DOHH2 (cell line): ENCODE results near the gene PAEP.

Source experiments
- H3F3A ChIP-seq: fragments of 200-600 bp; sonication (generic), shearing (Covaris generic); 2 replicates; pipeline ENCODE4 v1.6.0; 2016; ENCODE audit warnings: antibody characterized with exemption, mild to moderate bottlenecking; ENCODE audit not compliant: control insufficient read depth, insufficient read depth
- H3K27ac ChIP-seq: fragments of 200-600 bp; sonication (generic); 2 replicates; pipeline ENCODE4 v1.5.1; 2014; ENCODE audit warnings: low read depth, mild to moderate bottlenecking, low read length, moderate library complexity
- H3K27me3 ChIP-seq: fragments of 200-600 bp; sonication (generic); 2 replicates; pipeline ENCODE4 v1.6.1; 2014; ENCODE audit warnings: mild to moderate bottlenecking, low read length, mixed read lengths; ENCODE audit not compliant: control insufficient read depth
- H3K36me3 ChIP-seq: fragments of 200-600 bp; sonication (generic); 2 replicates; pipeline ENCODE4 v1.6.1; 2014; ENCODE audit warnings: mild to moderate bottlenecking, low read length, moderate library complexity, mixed read lengths; ENCODE audit not compliant: control insufficient read depth
- H3K4me1 ChIP-seq: fragments of 200-600 bp; sonication (generic); 2 replicates; pipeline ENCODE4 v1.6.1; 2014; ENCODE audit warnings: mild to moderate bottlenecking, low read length, mixed read lengths; ENCODE audit not compliant: control insufficient read depth
- H3K4me2 ChIP-seq: fragments of 200-600 bp; sonication (generic); 2 replicates; pipeline ENCODE4 v1.6.0; 2014; ENCODE audit warnings: mild to moderate bottlenecking, low read length, moderate library complexity
- H3K4me3 ChIP-seq: fragments of 200-600 bp; sonication (generic); 2 replicates; pipeline ENCODE4 v1.5.1; 2014; ENCODE audit warnings: mild to moderate bottlenecking, low read length, mixed read lengths
- H3K79me2 ChIP-seq: fragments of 200-600 bp; sonication (generic); 2 replicates; pipeline ENCODE4 v1.6.1; 2014; ENCODE audit warnings: mild to moderate bottlenecking, low read length, mixed read lengths; ENCODE audit not compliant: control insufficient read depth
- H3K9me2 ChIP-seq: fragments of 200-600 bp; sonication (generic); replicated peaks from 2 replicates; pipeline ENCODE4 v1.6.1; 2014; ENCODE audit warnings: mild to moderate bottlenecking, low read length, mixed read lengths; ENCODE audit not compliant: control insufficient read depth
- H3K9me3 ChIP-seq: fragments of 200-600 bp; sonication (generic); 2 replicates; pipeline ENCODE4 v1.6.1; 2014; ENCODE audit warnings: antibody characterized with exemption, low read length, mixed read lengths; ENCODE audit not compliant: control insufficient read depth, insufficient read depth
- H4K20me1 ChIP-seq: fragments of 200-600 bp; sonication (generic); 2 replicates; pipeline ENCODE4 v1.6.0; 2014; ENCODE audit warnings: low read depth, mild to moderate bottlenecking, antibody characterized with exemption, low read length, moderate library complexity; ENCODE audit not compliant: control insufficient read depth, insufficient read depth
- CTCF ChIP-seq: fragments of 200-600 bp; sonication (generic); IDR thresholded peaks from one replicate; pipeline ENCODE4 v1.5.1; 2014; ENCODE audit warnings: antibody characterized with exemption, mild to moderate bottlenecking, low read depth, low read length; ENCODE audit not compliant: poor library complexity, severe bottlenecking
- EZH2phosphoT487 ChIP-seq: fragments of 200-600 bp; sonication (generic); IDR thresholded peaks from 2 replicates; pipeline ENCODE4 v1.6.1; 2017; ENCODE audit warnings: borderline replicate concordance, mild to moderate bottlenecking, antibody characterized with exemption, low read length, moderate library complexity, mixed read lengths

PAEP gene

GRCh38 chr9:135584934-135585333 is 23.4 kb downstream of the PAEP start:
- TF ChIP-seq EZH2phosphoT487 (no peak), CTCF (no peak)
- H3K4me1 ChIP-seq: no peaks in the 10 kb centered on the region
- H4K20me1 ChIP-seq: no peaks in the 10 kb centered on the region
- no peaks in the 10 kb centered on the region for H3K9me2 ChIP-seq
- H3K79me2 ChIP-seq: no peaks in the 10 kb centered on the region
- H3K27me3 ChIP-seq: no peaks in the 10 kb centered on the region
- no peaks in the 10 kb centered on the region for H3K9me3 ChIP-seq
- no peaks in the 10 kb centered on the region for H3F3A ChIP-seq
- H3K36me3 ChIP-seq: no peaks in the 10 kb centered on the region
- no peak overlapping the region for H3K4me3 ChIP-seq
- H3K27ac ChIP-seq: no peak overlapping the region
- no peak overlapping the region for H3K4me2 ChIP-seq

GRCh38 chr9:135586601-135587109 is 25.1 kb downstream of the PAEP start:
- H3K9me2 ChIP-seq: no peaks in the 10 kb centered on the region
- H3K27me3 ChIP-seq: no peaks in the 10 kb centered on the region
- TF ChIP-seq EZH2phosphoT487: no peak
- no peak for TF ChIP-seq CTCF

GRCh38 chr9:135587658-135588057 is 26.1 kb downstream of the PAEP start:
- H3K9me3 ChIP-seq: no peaks in the 10 kb centered on the region
- no peaks in the 10 kb centered on the region for H3K27me3 ChIP-seq
- no peak overlapping the region for H3K4me2 ChIP-seq
- no peak overlapping the region for H3K4me3 ChIP-seq
- H3K27ac ChIP-seq: no peak overlapping the region
- H3K4me1 ChIP-seq: no peaks in the 10 kb centered on the region
- no peaks in the 10 kb centered on the region for H4K20me1 ChIP-seq
- TF ChIP-seq CTCF: no peak
- no peak for TF ChIP-seq EZH2phosphoT487
- H3K36me3 ChIP-seq: no peaks in the 10 kb centered on the region
- H3K79me2 ChIP-seq: no peaks in the 10 kb centered on the region
- H3K9me2 ChIP-seq: no peaks in the 10 kb centered on the region
- H3F3A ChIP-seq: no peaks in the 10 kb centered on the region

More at GRCh38 chr9:135586601-135587109, 25.1 kb downstream of the PAEP start:
- Histone ChIP-seq H3K9me3 (no peaks in the 10 kb centered on the region), H3K36me3 (no peaks in the 10 kb centered on the region), H3K27ac (no peak overlapping the region), H3K4me1 (no peaks in the 10 kb centered on the region), H3K79me2 (no peaks in the 10 kb centered on the region), H3K4me3 (no peak overlapping the region), H3F3A (no peaks in the 10 kb centered on the region), H4K20me1 (no peaks in the 10 kb centered on the region), H3K4me2 (no peak overlapping the region)
